ENCODE results near the gene DIPK2A. TPM values are rescaled to one million over a fixed set of nuclear protein-coding genes. Genes with fewer than 3 reads are reported as not detected.
A peak's percentile ranks its signal among the peaks of the same experiment; 100 is the strongest.

The DIPK2A gene
- total and polyA plus RNA-seq, 4 donors, result 6.1 to 125 (median 17.8) TPM

- ATAC-seq (ENCODE audit: insufficient read depth, low FRiP score), result no peak
- 58 to 76% methylated on average over 6 of the region's 6 CpGs for WGBS, 2 donors
- H3K36me3 ChIP-seq (ENCODE audit: control insufficient read depth in 4 of 4, insufficient read depth in 4 of 4, low read length in 4 of 4), result peaks cover 0 to 6% (median 2%) of the 10 kb centered on the region in 4 donors
Measured at GRCh38 chr3:143998266-143998665, 26.6 kb downstream of the DIPK2A start.

GRCh38 chr3:144003051-144003450, 31.4 kb downstream of the DIPK2A start:
- H3K27me3 ChIP-seq (ENCODE audit: control insufficient read depth in 3 of 3, insufficient read depth in 3 of 3, low read length in 2 of 3), result no peaks in the 10 kb centered on the region
- DNase-seq, result no peak
- ATAC-seq (ENCODE audit: insufficient read depth, low FRiP score), result no peak
- no peaks in the 10 kb centered on the region for H3K4me1 ChIP-seq (ENCODE audit: control insufficient read depth in 5 of 5, insufficient read depth in 5 of 5, low read length in 5 of 5)
- no peaks in the 10 kb centered on the region for H3K9me3 ChIP-seq (ENCODE audit: control insufficient read depth in 4 of 4, insufficient read depth in 3 of 4, low read length in 3 of 4)
- no peak overlapping the region for H3K4me3 ChIP-seq
- 69 to 91% methylated on average over 1 of the region's 1 CpG for WGBS, 2 donors
- no peak overlapping the region for H3K9ac ChIP-seq (ENCODE audit: insufficient read depth in 1 of 2, low read length in 2 of 2)
- TF ChIP-seq CTCF (IDR thresholded peaks at IDR 0.05; ENCODE audit: control extremely low read depth, extremely low read depth), result no peak
- peaks cover 0 to 3% (median 0%) of the 10 kb centered on the region in 4 donors for H3K36me3 ChIP-seq (ENCODE audit: control insufficient read depth in 4 of 4, insufficient read depth in 4 of 4, low read length in 4 of 4)
- H3K27ac ChIP-seq (ENCODE audit: low read depth in 1 of 2, low read length in 1 of 2), result no peak overlapping the region

More at GRCh38 chr3:143998266-143998665, 26.6 kb downstream of the DIPK2A start:
- Histone ChIP-seq H3K9ac (ENCODE audit: insufficient read depth in 1 of 2, low read length in 2 of 2) (no peak overlapping the region), H3K27me3 (ENCODE audit: control insufficient read depth in 3 of 3, insufficient read depth in 3 of 3, low read length in 2 of 3) (no peaks in the 10 kb centered on the region), H3K27ac (ENCODE audit: low read depth in 1 of 2, low read length in 1 of 2) (no peak overlapping the region), H3K9me3 (ENCODE audit: control insufficient read depth in 4 of 4, insufficient read depth in 3 of 4, low read length in 3 of 4) (no peaks in the 10 kb centered on the region), H3K4me3 (no peak overlapping the region), H3K4me1 (ENCODE audit: control insufficient read depth in 5 of 5, insufficient read depth in 5 of 5, low read length in 5 of 5) (no peaks in the 10 kb centered on the region)
- no peak for DNase-seq
- TF ChIP-seq CTCF (IDR thresholded peaks at IDR 0.05; ENCODE audit: control extremely low read depth, extremely low read depth), result no peak

- ATAC-seq (ENCODE audit: insufficient read depth, low FRiP score) (no peak), DNase-seq (peak; percentile 23 to 65 (median 54))
- no peak overlapping the region for H3K4me3 ChIP-seq
- H3K27ac ChIP-seq (ENCODE audit: low read depth in 1 of 2, low read length in 1 of 2), result no peak overlapping the region
- peaks cover 0 to 2% (median 0%) of the 10 kb centered on the region in 4 donors for H3K9me3 ChIP-seq (ENCODE audit: control insufficient read depth in 4 of 4, insufficient read depth in 3 of 4, low read length in 3 of 4)
- H3K9ac ChIP-seq (ENCODE audit: insufficient read depth in 1 of 2, low read length in 2 of 2), result no peak overlapping the region
- no peaks in the 10 kb centered on the region for H3K36me3 ChIP-seq (ENCODE audit: control insufficient read depth in 4 of 4, insufficient read depth in 4 of 4, low read length in 4 of 4)
- 80 to 82% methylated on average over 4 of the region's 4 CpGs for WGBS, 2 donors
- no peak for TF ChIP-seq CTCF (IDR thresholded peaks at IDR 0.05; ENCODE audit: control extremely low read depth, extremely low read depth)
- H3K27me3 ChIP-seq (ENCODE audit: control insufficient read depth in 3 of 3, insufficient read depth in 3 of 3, low read length in 2 of 3), result no peaks in the 10 kb centered on the region
- H3K4me1 ChIP-seq (ENCODE audit: control insufficient read depth in 5 of 5, insufficient read depth in 5 of 5, low read length in 5 of 5), result peaks cover 0 to 4% (median 0%) of the 10 kb centered on the region in 5 donors
Measured at GRCh38 chr3:144010371-144010770, 38.7 kb downstream of the DIPK2A start.

- Histone ChIP-seq H3K27me3 (ENCODE audit: control insufficient read depth in 3 of 3, insufficient read depth in 3 of 3, low read length in 2 of 3) (no peaks in the 10 kb centered on the region), H3K9me3 (ENCODE audit: control insufficient read depth in 4 of 4, insufficient read depth in 3 of 4, low read length in 3 of 4) (peaks cover 0 to 2% (median 0%) of the 10 kb centered on the region in 4 donors), H3K27ac (ENCODE audit: low read depth in 1 of 2, low read length in 1 of 2) (no peak overlapping the region), H3K4me1 (ENCODE audit: control insufficient read depth in 5 of 5, insufficient read depth in 5 of 5, low read length in 5 of 5) (peaks cover 0 to 4% (median 0%) of the 10 kb centered on the region in 5 donors), H3K9ac (ENCODE audit: insufficient read depth in 1 of 2, low read length in 2 of 2) (no peak overlapping the region), H3K36me3 (ENCODE audit: control insufficient read depth in 4 of 4, insufficient read depth in 4 of 4, low read length in 4 of 4) (no peaks in the 10 kb centered on the region), H3K4me3 (no peak overlapping the region)
- no peak for TF ChIP-seq CTCF (IDR thresholded peaks at IDR 0.05; ENCODE audit: control extremely low read depth, extremely low read depth)
- DNase-seq (no peak), ATAC-seq (ENCODE audit: insufficient read depth, low FRiP score) (no peak)
- 92 to 96% methylated on average over 3 of the region's 3 CpGs for WGBS, 2 donors
Measured at GRCh38 chr3:144011251-144011799, 39.7 kb downstream of the DIPK2A start.

Data from lung (tissue), 12 donors.